ENCODE results near the gene LZTR1. TPM values are rescaled to one million over a fixed set of nuclear protein-coding genes. Genes with fewer than 3 reads are reported as not detected.

LZTR1 gene
- total RNA-seq, 4 donors from 2014 or later = 41.1 to 60.8 (median 43.4) TPM

- TF ChIP-seq CTCF (IDR thresholded peaks at IDR 0.05; ENCODE audit: low read depth) = no peak
Observed at GRCh38 chr22:20979243-20979809, 2.8 kb upstream of the LZTR1 start.

- no peak for TF ChIP-seq CTCF (IDR thresholded peaks at IDR 0.05; ENCODE audit: low read depth)
Observed at GRCh38 chr22:20979940-20980453, 2.1 kb upstream of the LZTR1 start.

DNA sequence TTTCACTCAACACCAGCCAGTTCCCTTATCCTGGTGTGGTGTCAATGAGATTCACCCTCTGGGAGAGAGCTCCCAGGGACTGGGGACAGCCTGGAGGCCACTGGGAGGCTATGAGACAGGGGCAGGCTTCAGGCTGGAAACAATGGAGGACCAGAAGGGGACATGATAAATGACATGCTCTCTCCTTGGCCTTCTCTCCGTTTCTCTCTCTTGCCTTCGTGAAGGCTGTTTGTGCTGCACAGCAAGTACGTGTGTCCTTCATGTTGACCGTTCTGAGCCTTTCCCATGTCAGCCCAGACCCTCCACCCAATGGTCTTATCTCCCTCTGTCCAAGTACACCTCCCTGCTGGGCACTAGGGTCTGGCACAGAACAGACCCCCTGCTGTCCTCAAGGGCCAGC is 1.6 kb upstream of the LZTR1 start:
- no peak for TF ChIP-seq CTCF (IDR thresholded peaks at IDR 0.05; ENCODE audit: low read depth)

DNA sequence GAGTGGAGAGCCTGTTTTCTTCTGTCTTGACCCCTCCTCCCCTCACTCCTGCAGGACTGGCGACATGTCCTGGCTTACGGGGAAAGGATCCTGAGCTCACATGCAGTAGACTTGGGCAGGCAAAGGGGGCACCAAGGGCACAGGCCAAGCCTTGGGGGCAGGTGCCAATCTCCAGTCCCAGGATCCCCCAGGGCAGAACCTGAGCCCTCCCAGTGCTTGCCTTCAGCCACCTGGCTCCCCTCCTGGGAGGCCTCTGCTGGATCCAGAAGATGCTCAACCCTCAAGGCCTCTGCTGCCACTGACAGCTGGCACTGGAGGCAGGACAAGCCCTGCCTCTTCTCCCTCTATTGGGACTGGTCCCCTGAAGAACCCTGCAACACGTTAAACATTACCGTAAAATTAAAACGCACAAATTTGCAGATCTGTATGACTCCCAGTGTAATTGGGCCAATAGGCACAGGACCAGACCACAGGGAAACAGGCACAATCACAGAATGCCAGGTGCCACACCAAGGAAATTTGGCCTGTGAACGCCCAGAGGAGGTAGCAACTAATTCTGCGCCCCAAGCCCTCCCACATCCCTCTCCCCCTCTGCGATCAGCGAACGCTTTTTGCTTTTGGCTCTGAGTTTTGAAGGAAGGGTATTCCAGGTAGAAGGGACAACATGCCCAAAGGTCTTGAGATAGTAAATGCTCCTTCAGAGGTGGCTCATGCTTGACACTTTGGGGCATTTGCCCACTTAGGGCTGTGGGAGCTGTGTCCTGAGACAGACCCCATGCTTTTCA is 967 bp upstream of the LZTR1 start:
- no peak for TF ChIP-seq CTCF (IDR thresholded peaks at IDR 0.05; ENCODE audit: low read depth)

- TF ChIP-seq CTCF (IDR thresholded peaks at IDR 0.05; ENCODE audit: low read depth) = no peak
Observed at GRCh38 chr22:20982563-20982882, 426 bp downstream of the LZTR1 start.

GRCh38 chr22:20983081-20983771 is 1.1 kb downstream of the LZTR1 start:
- TF ChIP-seq CTCF (IDR thresholded peaks at IDR 0.05; ENCODE audit: low read depth) = no peak

GRCh38 chr22:20985720-20986119 is 3.6 kb downstream of the LZTR1 start:
- TF ChIP-seq CTCF (IDR thresholded peaks at IDR 0.05; ENCODE audit: low read depth) = no peak

Data from subcutaneous adipose tissue (tissue), 4 donors.